IPS-18c (cell line): ENCODE results near the gene GALM.
"Not testable (repeated sequence)": the region's sequence is repeated elsewhere in the genome, so short reads cannot be mapped to it uniquely, and the experiment has no call there.

Experiments
- H3K4me3 ChIP-seq: 2 replicates; pipeline ENCODE4 v1.7.0; 2013; ENCODE audit warnings: low read depth, mild to moderate bottlenecking, low read length, moderate library complexity; ENCODE audit not compliant: insufficient read depth
- H3K9me3 ChIP-seq: one replicate; pipeline ENCODE4 v1.6.1; 2013; ENCODE audit warnings: mild to moderate bottlenecking, low read length, moderate library complexity; ENCODE audit not compliant: control insufficient read depth, insufficient read depth

Gene GALM

GRCh38 chr2:38698467-38699003, 32.6 kb downstream of the GALM start:
- H3K4me3 ChIP-seq = no peak overlapping the region
- no peaks in the 10 kb centered on the region for H3K9me3 ChIP-seq

GRCh38 chr2:38700113-38700785, 34.3 kb downstream of the GALM start:
- Histone ChIP-seq H3K9me3 (no peaks in the 10 kb centered on the region), H3K4me3 (no peak overlapping the region)

GRCh38 chr2:38700881-38701458, 35.1 kb downstream of the GALM start:
- Histone ChIP-seq H3K9me3 (no peaks in the 10 kb centered on the region), H3K4me3 (no peak overlapping the region)

- no peak overlapping the region for H3K4me3 ChIP-seq
- H3K9me3 ChIP-seq = no peaks in the 10 kb centered on the region
These were observed 35.6 kb downstream of the GALM start for GRCh38 chr2:38701542-38701941.

- no peak overlapping the region for H3K4me3 ChIP-seq
- no peaks in the 10 kb centered on the region for H3K9me3 ChIP-seq
These were observed 36.5 kb downstream of the GALM start for GRCh38 chr2:38702413-38702812.

- H3K4me3 ChIP-seq, H3K9me3 ChIP-seq: not testable (repeated sequence)
These were observed 37.4 kb downstream of the GALM start for GRCh38 chr2:38703336-38703735.

GRCh38 chr2:38704664-38705063, 38.8 kb downstream of the GALM start:
- no peak overlapping the region for H3K4me3 ChIP-seq
- no peaks in the 10 kb centered on the region for H3K9me3 ChIP-seq

GRCh38 chr2:38706846-38707345, 41.0 kb downstream of the GALM start:
- H3K4me3 ChIP-seq = no peak overlapping the region
- no peaks in the 10 kb centered on the region for H3K9me3 ChIP-seq

- H3K4me3 ChIP-seq, H3K9me3 ChIP-seq: not testable (repeated sequence)
These were observed 42.6 kb downstream of the GALM start for GRCh38 chr2:38708491-38708890.

- Histone ChIP-seq H3K9me3 (no peaks in the 10 kb centered on the region), H3K4me3 (no peak overlapping the region)
These were observed 43.1 kb downstream of the GALM start for GRCh38 chr2:38708900-38709566.

GRCh38 chr2:38709567-38710194, 43.8 kb downstream of the GALM start:
- Histone ChIP-seq H3K4me3 (no peak overlapping the region), H3K9me3 (no peaks in the 10 kb centered on the region)

- no peak overlapping the region for H3K4me3 ChIP-seq
- no peaks in the 10 kb centered on the region for H3K9me3 ChIP-seq
These were observed 45.6 kb downstream of the GALM start for GRCh38 chr2:38711558-38711957.

GRCh38 chr2:38712413-38712812, 46.5 kb downstream of the GALM start:
- Histone ChIP-seq H3K4me3 (no peak overlapping the region), H3K9me3 (no peaks in the 10 kb centered on the region)

GRCh38 chr2:38712871-38713270, 47.0 kb downstream of the GALM start:
- Histone ChIP-seq H3K9me3 (no peaks in the 10 kb centered on the region), H3K4me3 (no peak overlapping the region)

GRCh38 chr2:38713338-38713737, 47.4 kb downstream of the GALM start:
- no peaks in the 10 kb centered on the region for H3K9me3 ChIP-seq

GRCh38 chr2:38714941-38715340, 49.0 kb downstream of the GALM start:
- not testable (repeated sequence) for H3K4me3 ChIP-seq, H3K9me3 ChIP-seq

More at GRCh38 chr2:38713338-38713737, 47.4 kb downstream of the GALM start:
- no peak overlapping the region for H3K4me3 ChIP-seq

- H3K9me3 ChIP-seq = no peaks in the 10 kb centered on the region
- H3K4me3 ChIP-seq = no peak overlapping the region
These were observed 50.3 kb downstream of the GALM start for GRCh38 chr2:38716185-38716584.

- no peaks in the 10 kb centered on the region for H3K9me3 ChIP-seq
- H3K4me3 ChIP-seq = no peak overlapping the region
These were observed 52.7 kb downstream of the GALM start for GRCh38 chr2:38718601-38719000.
